Dermis microvascular lymphatic vessel endothelial cell (primary cell): Measurements from ENCODE around the gene GGA1. TPM values are rescaled to one million over a fixed set of nuclear protein-coding genes. Genes with fewer than 3 reads are reported as not detected.
A peak's percentile ranks its signal among the peaks of the same experiment; 100 is the strongest.
"Not testable (repeated sequence)": the region's sequence is repeated elsewhere in the genome, so short reads cannot be mapped to it uniquely, and the experiment has no call there.

ENCODE experiments used
- DNase-seq, 2 donors: peaks; one replicate each; pipeline versions ENCODE4 v3.0.0 to v3.0.0-alpha.2; 2010; ENCODE audit warnings: low read depth in 2 of 2
- total RNA-seq: library from RNA; depleted of rRNA; stranded (reverse); fragments of >200 nt; gene quantifications from 2 replicates; pipeline ENCODE4 v1.2.1, GENCODE V29; 2014

The GGA1 gene
- total RNA-seq, 1 donor from 2014 or later: 42.0 TPM

DNA sequence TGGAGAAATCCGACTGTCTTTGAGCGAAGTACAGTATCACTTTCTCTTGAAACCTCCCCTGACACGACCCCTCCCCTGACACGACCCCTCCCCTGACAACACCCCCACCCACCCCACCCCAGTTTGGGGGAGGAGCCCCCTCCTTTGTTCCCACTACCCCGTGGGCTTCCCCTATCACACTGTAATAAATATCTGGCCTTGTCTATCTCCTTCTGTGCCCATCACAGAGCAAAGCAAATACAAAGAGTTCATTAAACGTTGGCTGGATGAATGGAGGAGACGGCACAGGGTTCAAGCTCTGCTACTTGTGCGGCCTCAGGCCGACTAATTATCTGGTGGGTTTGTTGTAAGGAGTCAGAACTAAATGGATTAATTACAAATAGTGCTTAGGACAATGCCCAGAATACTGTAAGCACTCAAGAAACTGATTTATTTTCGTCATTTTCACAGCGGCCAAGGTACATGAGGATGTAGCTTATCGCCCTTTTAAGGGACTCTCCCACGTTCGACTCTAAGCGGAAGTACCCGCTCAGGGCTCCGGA is 628 bp upstream of the GGA1 start:
- no peak for DNase-seq

DNA sequence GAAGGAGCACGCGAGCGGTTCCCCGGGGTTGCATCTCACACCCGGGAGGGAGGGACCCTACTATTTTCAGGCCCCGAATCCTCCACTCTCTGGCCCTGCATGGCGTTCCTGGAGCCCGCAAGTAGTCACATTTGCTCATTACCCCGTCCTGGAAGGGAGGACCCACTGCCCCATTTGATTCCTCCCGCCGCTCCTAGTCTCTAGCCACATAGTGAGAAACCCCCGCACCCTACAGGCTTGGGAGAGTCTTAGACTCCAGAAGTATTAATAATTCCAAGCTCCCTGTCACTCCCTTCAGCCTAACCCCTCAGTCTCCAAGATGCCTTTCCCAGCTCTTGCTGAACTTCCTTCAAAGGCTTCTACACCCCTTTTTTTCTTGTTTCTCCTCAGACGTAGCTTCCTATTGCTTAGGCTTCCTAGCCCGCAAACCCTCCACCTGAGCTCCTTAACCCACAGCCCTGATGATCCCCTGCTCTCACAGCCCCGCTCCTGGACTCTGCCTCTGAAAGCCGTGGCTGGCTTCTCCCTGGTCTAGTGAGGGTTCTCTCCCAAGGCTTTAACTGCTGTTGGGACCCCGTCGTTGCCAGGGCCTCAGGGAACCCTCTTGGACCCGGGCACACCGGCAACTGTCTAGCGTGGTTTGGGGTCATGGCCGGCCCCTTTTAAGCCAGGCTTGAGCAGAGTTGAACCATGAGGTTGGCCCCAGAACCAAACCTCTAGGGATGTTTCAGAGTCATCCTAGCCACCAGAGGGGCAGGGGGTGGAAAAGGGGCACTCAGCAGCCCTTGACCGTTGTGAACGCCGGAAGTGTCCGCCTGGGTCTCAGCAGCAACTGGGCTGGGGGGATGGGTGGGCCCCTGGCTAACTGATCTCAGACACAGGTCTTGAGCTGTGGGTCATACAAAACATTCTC is 862 bp downstream of the GGA1 start:
- peak in 1 of 2 donors; percentile 12 for DNase-seq

DNA sequence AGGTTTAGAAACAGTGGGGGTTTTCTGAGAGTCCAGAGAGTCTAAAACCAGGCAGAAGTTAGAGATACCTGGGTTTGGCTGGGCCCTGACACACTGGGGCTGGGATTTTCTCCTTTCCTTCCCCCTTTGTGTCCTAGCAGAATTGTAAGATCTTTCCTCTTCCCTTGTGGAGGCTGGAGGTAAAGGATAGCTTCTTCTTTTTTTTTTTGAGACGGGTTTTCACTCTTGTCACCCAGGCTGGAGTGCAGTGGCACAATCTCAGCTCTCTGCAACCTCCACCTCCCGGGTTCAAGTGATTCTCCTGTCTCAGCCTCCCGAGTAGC is 1.5 kb downstream of the GGA1 start:
- DNase-seq: not testable (repeated sequence)

DNA sequence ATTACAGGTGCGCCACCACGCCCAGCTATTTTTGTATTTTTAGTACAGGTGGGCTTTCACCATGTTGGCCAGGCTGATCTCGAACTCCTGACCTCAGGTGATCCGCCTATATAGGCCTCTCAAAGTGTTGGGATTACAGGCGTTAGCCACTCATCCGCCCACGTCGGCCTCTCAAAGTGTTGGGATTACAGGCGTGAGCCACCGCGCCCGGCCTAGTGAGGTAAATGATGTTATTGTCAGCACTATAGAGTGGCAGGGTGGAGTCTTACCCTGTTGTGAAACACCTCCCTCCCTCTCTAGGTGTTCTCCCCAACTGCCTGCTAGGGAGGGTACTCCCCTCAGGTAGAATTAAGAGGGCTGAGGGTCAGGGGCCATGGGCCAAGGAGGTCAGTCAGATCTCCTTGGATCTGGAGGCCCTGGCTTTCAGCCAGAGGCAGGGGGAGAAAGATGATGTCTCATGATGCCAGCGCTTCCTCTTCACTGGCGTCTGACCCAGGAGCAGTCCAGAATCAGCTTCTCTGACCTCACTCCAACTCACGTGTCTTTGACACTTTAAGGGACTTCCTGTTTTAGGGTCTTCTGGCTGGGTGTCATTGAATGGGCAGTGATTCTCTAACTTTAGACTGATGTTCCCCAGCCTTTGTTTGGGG is 2.0 kb downstream of the GGA1 start:
- no peak for DNase-seq

DNA sequence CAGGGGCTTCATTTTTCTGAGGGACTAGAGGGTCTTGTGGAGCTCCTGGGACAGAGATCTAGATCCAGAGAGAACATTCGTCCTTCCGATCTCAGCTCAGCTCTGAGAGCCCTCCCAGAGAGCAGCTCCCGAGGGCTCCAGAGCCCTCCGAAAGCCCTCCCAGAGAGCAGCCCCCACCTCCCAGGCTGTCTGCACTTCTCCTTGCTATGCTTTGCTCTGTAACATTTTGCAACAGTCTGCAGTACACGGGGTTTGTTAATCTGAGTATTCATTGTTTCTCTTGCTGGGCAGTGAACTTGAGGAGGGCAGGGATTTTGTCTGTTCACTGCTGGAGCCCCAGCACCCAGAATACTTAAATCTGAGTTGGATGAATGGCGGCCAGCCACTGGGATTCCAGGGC is 2.6 kb downstream of the GGA1 start:
- DNase-seq: no peak

DNA sequence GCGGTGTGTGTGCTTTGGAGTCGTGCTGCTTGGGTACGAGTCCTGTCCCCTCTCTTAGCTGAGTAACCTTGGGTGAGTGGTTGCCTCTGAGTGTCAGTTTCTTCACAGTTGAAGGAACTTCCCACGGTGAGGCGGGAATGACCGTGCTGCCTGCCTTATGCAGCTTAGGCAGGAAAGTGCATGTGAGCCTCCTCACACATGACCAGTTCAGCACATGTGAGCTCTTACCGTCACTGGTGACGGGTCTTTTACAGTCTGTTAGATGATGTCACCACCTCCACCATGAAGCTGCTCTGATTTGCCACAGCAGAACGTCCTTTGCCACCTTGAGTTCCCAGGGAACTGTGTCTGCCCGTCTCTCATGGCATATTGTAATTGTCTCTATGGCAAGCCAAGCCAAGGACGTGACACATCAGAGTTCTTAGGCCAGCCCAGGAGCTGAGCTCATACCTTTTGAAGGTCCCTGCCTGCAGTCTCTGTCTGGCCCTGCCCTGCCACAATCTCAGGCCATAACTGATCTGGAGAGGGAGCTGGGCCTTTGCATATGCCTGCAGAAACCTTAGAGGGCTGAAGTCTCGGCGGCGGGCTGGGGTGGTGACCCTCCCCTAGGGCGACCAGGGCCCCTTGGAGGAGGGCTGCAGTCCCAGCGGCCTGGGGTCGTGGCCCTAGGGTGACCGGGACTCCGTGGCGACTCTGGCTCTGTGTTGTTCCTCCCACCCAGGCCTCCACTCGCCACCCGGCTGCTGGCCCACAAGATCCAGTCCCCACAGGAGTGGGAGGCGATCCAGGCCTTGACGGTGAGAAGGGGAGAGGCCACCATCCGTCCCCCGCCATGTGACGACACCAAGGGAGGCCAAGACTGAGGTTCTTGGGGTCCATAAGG is 7.8 kb downstream of the GGA1 start:
- no peak for DNase-seq

DNA sequence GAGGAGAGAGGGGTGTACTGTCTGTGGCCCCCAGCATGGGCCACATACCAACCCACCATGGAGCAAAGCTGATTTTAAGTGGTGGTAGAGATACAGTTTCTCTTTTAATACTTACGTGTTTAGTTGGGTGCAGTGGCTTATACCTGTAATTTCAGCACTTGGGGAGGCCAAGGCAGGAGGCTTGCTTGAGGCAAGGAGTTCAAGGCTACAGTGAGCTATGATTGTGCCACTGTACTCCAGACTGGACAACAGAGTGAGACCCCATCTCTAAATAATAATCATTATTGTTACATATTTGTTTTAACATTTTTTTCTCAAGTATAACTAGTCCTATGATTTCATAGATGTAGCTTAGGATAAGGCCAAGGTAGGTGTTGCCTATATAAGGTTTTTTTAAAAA is 8.8 kb downstream of the GGA1 start:
- DNase-seq: no peak

DNA sequence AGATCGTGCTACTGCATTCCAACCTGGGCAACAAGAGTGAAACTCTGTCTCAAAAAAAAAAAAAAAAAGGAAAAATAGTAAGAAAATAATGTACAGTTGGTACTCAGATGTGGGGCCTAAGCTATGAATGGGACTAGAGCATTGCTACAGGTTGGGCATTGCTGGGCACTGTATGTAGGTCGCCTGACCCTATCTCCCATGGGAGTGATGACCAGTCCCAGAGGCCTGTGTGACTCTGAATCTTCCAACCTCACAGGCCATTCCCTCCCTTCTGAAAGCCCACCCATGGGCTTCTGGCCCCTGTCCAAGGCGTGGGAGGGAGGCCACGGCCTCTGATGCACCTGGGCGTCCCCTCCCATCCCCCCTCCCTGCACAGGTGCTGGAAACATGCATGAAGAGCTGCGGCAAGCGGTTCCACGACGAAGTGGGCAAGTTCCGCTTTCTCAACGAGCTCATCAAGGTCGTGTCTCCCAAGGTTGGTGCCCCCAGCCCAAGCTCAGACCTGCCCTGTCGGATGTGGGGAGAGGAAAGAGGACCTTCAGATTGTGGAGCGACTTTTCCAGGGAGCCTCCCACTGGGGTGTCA is 9.5 kb downstream of the GGA1 start:
- no peak for DNase-seq

DNA sequence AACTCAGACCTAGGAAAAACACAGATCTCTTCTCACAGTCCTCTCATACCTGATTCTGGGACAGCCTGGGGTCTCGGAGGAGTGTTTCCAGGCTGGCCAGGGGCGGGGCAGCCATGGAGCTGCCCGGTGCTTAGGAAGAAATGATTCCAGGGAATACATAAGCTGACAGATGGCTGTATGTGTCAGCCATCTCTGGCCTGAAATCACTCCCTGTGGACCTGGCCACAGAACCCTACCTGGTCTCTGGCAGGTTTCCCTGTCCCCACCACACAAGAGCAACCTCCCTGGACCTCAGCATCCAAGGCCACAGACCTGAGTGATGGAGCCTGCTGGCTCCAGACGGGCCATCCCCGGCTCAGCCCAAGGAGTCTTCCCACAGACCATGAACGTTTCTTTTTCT is 10.0 kb downstream of the GGA1 start:
- DNase-seq: no peak

DNA sequence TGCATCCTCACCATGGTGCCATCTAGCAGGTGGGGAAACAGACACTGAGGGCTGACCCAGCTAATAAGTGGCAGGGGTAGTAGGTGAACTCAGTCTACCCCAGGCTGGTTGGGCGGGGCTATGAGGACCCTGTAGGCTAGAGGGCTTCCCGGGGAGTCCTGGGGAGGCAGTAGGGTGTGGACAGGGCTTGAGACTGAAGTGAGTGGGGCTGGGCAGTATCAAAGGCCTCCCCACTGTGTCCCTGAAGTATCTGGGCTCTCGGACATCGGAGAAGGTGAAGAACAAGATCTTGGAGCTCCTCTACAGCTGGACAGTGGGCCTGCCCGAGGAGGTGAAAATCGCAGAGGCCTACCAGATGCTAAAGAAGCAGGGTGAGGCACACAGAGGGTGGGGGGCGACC is 11.4 kb downstream of the GGA1 start:
- DNase-seq: no peak

DNA sequence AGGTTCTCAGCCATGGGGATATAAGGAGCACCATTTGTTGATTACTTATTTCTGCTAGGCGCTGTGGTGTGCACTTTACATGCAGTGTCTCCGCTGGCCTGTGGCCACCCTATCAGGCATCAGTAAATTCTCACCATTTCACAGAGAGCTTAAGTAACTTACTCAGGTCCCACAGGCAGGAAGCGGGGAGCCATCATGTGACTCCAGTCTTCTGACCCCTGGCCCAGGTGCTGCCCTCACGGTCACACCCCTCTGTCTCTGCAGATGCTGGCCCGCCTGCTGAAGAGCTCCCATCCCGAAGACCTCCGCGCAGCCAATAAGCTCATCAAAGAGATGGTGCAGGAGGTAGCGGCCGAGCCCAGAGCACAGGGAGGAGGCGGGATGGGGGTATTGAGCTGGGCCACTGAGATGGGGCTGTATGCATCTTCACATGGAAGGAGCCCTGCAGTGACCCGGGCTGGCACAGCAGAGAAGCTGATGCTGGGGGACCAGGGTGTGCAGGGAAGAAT is 12.8 kb downstream of the GGA1 start:
- DNase-seq: no peak

DNA sequence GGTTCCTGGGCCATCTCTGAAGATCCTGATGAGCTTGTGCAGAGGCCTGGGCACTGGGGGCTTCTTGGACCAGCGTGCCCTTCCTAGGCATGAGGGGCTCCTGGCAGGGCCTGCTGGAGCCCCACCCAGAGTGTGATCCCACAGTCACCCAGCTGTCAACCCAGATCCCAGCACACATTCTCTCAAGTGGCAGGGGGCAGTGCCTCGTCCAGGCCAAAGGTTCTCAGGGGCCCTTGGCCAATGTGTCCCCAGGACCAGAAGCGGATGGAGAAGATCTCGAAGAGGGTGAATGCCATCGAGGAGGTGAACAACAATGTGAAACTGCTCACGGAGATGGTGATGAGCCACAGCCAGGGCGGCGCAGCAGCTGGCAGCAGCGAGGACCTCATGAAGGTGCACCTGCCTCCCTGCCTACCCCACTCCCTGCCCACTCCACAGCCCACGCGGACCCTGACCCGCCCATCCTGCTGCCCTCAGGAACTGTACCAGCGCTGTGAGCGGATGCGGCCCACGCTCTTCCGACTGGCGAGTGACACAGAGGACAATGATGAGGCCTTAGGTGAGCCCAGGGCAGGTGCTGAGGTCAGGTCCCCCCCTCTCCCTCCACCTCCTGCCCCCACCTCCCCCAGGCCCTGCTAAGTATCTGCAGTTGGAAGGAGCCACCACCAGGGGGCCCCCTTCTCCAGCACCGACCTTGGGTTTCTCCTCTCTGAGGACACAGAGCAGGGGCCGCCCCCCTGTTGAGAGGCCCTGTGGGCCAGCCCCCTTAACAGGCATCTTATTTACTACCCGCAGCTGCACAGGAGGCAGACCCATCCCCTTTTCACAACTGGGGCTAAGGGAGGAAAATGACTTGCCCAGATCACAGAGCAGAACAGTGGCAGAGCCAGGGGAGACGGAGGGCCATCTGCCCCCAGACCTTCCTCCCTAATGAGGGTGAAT is 14.7 kb downstream of the GGA1 start:
- peak in 1 of 2 donors; percentile 57 for DNase-seq

DNA sequence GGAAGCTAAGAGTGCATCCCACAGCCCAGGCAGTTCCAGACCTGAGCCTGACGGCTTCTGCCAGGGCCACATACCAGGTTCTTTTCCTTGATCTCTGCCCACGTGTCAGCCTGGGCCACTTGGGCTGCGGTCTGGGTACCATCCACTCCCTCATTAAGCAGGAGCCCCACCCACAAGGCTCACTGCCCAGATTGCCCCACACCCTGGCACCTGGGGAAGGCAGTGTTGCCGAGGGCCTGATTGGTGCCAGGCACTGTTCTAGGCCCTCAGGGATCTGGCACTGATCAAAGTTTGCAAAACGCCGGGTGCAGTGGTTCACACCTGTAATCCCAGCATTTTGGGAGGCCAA is 15.4 kb downstream of the GGA1 start:
- DNase-seq: no peak

DNA sequence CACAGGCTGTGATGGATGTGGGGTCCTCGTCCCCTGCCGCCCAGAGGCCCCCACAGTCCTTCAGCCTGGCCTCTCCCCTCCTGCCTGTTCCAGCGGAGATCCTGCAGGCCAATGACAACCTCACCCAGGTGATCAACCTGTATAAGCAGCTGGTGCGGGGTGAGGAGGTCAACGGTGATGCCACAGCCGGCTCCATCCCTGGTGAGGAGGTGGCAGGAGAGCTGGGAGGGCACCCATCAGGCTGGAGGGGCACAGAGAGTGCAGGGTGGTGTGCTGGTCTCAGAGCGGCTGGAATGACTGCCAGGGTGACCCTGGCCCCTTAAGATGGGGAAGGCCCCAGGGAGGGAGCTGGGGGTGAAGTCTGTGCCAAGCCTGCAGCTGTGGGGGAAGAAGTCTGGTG is 16.2 kb downstream of the GGA1 start:
- no peak for DNase-seq

DNA sequence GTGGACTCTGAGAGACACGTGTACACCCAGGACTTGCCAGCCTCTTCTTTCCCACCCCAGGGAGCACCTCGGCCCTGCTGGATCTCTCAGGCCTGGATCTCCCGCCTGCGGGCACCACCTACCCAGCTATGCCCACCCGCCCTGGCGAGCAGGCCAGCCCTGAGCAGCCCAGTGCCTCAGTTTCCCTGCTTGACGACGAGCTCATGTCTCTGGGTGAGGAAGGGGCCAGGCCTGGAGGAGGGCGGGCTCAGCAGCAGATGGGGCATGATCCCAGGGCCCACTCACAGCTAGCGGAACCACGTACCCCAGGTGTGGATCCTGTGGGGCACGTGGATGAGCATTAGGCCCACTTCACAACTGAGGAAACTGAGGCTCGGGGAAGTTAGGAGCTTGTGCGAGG is 17.1 kb downstream of the GGA1 start:
- no peak for DNase-seq

DNA sequence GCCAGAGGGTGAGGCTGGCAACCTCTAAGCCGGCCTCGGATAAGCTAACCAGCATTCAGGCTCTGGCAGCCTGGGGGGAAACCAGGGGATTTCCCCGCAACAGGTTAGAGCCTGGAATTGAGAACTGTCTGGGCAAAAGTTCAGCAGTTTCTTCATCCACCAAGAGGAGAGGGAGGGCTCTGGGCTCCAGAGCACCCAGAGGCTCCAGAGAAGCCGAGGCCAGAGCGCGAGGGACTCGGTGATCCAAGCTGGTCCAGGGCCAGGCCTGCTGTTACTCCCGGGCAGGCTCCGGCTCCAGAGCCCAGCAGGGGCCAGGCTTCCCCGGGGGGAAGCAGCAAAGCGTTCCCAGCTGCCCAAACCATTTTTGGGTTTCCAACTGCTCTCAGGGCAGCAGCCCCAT is 17.5 kb downstream of the GGA1 start:
- DNase-seq: no peak

DNA sequence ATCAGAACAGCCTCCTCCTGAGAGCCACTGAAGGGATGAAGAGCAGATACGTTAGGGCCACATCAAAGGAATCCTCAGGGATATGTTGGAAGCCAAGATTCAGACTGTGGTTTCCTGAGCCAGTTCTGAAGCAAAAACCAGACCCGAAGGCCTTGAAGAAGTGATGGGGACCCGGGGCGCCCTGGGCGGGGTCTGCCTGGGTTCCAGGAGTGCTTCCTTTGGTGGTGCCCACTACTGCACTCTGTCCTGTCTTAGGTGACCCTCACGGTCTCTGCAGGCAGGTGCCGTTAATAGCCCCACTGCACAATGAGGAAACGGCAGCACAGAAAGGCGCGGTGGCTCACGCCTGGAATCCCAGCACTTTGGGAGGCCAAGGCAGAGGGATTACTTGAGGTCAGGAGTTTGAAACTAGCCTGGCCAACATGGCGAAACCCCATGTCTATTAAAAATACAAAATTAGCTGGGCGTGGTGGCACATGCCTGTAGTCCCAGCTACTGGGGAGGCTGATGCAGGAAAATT is 18.0 kb downstream of the GGA1 start:
- no peak for DNase-seq

DNA sequence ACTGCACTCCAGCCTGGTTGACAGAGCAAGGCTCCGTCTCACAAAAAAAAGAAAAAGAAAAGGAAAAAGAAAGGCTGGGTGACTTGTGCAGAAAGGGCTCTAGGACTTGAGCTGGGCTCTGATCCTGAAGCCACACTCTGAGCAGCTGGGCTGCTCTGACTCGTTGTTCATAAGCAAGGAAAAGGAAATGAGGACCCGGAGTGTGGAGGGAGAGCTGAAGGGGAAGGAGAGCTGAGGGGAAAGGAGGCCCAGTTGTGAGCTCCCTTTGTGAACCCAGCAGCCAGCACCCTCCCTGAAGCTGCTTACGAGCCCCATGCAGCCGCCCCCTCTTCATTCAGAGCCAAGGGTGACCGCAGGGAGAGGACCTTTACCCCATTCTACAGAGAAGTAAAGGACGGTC is 18.5 kb downstream of the GGA1 start:
- no peak for DNase-seq

DNA sequence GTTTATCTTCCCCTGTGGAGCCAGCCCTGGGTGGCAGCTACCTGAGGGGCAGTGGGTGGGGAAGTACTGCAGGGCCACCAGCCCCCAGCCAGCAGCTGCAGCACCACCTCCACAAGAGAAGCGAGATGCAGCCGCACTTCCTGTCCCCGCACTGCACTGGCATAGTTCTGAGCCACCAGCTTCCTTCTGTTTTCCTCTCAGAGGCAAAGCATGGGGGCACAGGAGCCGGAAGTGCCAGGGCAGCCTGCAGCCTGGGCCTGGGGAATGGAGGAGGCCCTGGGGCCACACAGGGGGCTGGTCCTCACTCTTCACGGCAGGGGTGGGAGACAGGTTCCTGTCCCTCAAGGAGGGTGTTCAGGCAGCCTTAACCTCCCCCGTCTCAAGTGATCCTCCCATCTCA is 18.9 kb downstream of the GGA1 start:
- peak in 1 of 2 donors; percentile 19 for DNase-seq

DNA sequence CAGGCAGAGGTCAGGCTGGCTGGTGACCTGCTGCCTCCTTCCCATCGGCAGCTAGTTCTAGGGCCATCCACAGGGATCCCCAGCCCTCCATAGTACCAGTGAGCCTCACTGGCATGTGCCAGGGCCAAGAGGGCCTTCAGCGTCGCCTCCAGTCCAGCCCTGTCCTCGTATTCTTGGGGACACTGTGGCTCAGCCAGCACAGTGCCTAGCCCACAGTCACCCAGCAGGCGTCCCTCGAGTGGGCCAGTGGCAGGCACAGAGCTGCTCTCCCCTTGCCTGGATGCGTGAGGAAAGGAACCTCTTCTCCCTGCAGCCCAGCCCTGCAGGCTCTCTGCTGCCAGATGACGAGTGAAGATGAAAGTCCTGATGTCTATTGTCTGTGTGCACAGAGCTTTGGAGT is 20.2 kb downstream of the GGA1 start:
- DNase-seq: no peak
